Stimulated activated naive CD8-positive, alpha-beta T cell treated with anti-CD3 and anti-CD28 coated beads, Interleukin-15, Interleukin-2, amounts not matched to agents 100 U/mL and 50 U/mL, for 24 hours (primary cell): ENCODE data around the gene ATP9B.
A peak's percentile ranks its signal among the peaks of the same experiment; 100 is the strongest.
"Not testable (repeated sequence)": the region's sequence is repeated elsewhere in the genome, so short reads cannot be mapped to it uniquely, and the experiment has no call there.

Experiments used
- ATAC-seq: fragments of 150-1000 bp; cut with Tn5 transposase; one replicate; pipeline ENCODE4 v1.10.0; 2021
- DNase-seq: peaks from one replicate; pipeline ENCODE4 v3.0.0; 2021

ATP9B gene

DNA sequence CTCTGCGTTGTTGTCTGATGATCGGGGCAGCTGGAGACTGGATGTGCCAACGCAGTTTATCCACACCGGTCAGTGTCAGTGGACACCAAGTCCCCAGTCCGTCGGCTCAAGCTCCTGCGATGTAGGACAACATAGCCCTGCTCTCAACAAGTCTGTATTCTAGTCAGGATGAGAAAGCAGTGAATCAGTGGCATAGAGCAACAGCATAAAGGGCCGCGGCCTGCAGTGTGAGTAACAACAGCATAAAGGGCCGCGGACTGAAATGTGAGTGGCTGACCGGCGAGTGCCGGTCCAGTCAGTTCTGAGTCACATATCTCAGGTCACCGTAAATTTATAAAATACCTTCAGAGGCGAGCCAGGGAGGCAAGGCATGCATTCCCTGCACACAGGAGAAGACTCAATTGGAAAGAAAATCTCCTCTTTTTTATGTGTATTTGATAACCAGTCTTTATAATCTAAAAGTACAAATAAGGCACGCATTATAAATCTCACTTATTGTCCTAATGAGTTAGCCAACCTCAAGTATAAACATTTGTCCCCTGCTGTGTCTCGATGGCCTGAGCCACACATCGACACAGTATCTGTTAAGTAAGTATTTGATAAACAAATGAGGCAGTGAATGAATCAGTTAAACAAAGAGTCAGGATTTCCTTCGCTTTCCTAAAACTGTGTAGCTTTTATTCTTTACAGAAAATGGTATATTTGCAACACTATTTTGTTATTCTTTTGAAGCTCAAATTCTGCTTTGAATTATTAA lies 292.8 kb downstream of the ATP9B start:
- DNase-seq (no peak), ATAC-seq (no peak)

GRCh38 chr18:79365701-79366100 lies 296.5 kb downstream of the ATP9B start:
- no peak for DNase-seq
- ATAC-seq = no peak

DNA sequence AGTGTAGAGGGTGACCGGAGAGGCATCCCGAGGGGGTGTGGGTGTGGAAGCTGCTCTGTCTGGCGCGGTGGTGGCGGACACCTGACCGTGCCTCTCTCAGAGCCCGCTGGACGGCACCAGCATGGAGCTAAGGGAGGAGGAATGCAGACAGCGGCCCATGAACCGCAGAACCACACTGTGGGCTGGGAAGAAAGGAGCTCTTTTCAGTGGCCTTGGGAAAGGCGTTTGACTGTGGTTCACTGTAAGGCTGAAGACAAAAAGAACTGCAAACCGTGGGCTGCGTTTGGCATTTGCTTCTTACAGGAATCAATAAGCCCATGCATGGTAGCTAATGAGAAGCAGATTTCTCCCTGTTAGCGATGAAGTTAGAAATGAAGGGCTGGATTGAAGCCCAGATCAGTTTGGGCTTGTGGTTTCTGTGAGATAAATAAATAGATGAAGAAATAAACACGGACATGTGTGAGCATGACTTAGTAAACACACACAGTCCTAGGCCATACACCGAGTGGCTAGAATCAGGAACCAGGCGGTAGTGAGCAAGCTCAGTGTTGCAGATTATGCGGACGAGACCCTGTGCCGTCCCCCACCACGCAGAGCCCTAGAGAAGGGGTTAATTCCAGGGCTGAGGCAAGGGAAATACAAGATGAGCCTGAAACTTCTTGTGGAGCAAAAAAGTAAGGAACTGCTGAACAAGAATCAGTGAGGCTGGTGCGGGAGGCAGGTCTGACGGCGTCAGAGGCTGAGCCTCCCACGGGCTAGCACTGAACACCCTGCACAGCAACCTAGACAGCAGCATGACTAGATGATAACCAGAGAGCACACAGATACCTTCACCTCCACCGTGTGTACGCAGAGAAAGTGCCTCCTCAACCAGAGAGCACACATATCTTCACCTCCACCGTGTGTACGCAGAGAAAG lies 297.2 kb downstream of the ATP9B start:
- DNase-seq = no peak
- no peak for ATAC-seq

- DNase-seq = no peak
- no peak for ATAC-seq
These were observed 298.3 kb downstream of the ATP9B start for GRCh38 chr18:79367480-79367879.

DNA sequence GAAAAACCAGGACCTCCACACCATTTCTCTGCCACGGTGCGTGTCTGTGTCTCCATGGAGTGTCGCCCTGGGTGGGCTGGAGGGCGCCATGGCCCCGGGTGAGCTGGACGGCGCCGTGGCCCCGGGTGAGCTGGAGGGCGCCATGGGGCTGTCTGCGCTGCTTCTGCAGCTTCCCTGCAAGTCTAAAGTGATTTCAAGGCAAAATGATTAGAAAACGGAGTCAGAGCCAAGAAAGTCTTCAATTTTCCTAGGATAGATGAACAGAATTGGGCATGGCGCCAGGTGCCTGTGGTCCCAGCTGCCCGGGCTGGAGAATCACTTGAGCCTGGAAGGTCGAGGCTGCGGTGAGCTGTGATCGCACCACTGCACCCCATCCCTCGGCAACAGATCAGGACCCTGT lies 298.8 kb downstream of the ATP9B start:
- ATAC-seq (no peak), DNase-seq (no peak)

DNA sequence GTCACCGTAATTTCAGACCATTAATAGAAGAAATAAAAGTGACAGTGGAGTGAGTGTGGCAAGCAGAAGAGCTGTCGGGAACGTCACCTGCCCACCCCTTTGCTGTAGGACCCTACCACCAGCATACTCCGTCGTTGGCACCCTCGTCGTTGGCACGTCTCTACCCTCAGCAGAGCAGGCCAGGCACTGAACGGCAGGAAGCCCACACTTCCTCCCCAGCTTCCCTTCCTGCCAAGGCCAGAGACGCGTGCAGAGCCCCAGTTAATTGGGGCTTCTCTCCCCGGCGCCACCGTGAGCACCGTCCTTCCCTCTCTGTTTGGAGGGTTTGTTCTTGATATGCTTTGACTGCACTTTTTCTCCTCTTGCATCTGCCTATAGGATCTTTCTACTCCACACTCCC lies 299.5 kb downstream of the ATP9B start:
- no peak for DNase-seq
- ATAC-seq = no peak

DNA sequence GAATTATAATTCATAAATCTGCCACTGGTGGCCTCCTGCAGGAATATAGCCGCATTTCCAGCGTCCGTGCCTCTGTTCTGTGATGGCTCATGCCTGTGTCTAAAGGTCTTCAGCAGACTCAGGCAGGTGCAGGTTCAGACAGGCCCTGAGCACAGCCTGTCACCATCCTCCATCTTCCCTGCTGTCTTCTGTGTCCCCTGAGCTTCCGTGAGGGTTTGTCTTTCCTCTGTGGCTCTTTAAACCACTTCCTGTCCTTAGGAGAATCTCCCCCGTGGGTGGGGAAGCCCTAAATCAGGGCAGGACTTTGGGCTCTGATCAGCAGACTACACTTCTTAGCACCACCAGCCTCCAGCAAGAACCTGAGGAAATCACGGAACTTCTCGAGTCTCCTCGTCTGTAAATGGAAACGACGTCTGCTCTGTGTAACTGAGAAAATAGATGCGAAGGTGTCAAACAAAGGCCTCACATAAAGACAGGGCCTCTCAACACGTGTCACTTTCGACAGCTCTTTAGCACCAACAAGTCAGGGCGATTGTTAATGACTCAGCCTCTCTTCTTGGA lies 302.4 kb downstream of the ATP9B start:
- ATAC-seq (peak; percentile 79), DNase-seq (no peak)

DNA sequence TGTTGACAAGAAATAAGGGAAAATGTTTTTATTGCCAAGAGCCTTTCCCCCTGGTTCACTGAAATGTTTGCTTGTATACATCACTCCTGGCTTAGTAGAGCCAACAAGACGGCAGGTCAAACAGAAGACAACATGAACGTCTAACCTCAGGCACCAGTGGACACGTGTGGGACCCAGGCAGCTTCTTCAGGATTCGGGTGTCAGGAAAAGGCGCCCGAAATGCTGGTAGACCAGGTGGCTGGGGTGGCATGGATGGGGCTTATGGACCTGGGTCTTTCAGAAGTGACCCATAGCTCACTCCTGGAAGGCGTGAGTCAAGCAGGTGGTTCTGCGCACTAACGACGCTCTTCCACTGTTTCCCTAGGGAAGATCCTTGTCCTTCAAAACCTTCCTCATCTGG lies 303.3 kb downstream of the ATP9B start:
- DNase-seq = no peak
- no peak for ATAC-seq

DNA sequence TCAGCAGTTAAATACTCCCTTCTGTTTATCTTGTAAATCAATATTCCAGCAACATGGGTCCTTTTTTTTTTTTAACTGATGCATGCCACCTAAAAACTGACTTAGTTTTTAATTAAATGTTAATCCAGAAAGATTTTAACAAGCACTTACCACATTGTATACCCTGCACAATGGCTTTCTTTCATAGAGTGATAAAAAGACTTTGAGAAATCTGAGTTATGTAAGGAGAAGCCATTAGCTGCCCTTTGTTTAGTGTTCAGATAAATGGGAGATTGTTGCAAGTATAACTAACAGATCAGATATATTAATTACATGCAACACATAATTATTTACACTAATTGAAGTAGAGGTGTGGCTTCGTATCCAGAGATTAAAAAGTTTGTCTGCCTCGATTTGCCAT lies 303.8 kb downstream of the ATP9B start:
- DNase-seq (no peak), ATAC-seq (no peak)

DNA sequence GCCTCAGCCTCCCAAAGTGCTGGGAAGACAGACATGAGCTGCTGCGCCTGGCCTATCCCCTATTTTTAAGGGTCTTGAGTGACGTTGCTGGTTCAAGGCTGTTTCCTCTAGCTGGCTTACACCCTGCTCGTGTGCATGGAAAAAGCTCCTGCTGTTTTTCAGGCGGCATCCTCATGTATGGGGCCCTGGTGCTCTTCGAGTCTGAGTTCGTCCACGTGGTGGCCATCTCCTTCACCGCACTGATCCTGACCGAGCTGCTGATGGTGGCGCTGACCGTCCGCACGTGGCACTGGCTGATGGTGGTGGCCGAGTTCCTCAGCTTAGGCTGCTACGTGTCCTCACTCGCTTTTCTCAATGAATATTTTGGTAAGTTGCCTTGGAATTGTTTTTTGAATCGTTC lies 304.5 kb downstream of the ATP9B start:
- ATAC-seq (no peak), DNase-seq (no peak)

DNA sequence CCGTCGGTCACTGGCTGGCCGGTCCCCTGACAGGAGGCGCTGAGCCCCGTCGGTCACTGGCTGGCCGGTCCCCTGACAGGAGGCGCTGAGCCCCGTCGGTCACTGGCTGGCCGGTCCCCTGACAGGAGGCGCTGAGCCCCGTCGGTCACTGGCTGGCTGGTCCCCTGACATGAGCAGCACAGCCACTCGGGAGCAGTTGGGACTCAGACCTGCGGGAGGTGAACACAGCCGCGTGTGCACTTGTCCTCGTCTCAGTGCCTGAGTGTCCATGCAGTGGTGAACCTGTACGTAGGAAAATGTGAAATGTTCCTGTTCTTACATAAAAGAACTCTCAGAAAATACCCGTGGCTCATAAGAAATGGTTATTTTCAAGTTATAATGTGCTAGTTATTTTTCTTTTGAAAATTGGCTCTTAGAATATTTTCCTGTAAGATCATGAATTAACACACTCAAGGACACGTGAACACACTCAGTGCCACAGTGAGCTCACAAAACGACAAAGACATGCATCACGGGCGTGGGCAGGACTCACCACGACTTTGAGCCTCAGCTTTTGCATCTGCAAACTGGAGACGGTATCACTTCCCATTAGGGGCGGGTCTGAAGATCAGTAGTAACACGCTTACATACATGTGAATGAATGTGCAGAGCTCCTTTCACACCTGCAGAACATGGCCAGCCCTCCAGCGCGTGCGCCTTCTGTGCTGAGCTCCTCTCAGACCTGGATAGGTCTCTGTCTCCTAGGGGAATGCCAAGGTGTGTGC lies 305.4 kb downstream of the ATP9B start:
- no peak for DNase-seq
- no peak for ATAC-seq

DNA sequence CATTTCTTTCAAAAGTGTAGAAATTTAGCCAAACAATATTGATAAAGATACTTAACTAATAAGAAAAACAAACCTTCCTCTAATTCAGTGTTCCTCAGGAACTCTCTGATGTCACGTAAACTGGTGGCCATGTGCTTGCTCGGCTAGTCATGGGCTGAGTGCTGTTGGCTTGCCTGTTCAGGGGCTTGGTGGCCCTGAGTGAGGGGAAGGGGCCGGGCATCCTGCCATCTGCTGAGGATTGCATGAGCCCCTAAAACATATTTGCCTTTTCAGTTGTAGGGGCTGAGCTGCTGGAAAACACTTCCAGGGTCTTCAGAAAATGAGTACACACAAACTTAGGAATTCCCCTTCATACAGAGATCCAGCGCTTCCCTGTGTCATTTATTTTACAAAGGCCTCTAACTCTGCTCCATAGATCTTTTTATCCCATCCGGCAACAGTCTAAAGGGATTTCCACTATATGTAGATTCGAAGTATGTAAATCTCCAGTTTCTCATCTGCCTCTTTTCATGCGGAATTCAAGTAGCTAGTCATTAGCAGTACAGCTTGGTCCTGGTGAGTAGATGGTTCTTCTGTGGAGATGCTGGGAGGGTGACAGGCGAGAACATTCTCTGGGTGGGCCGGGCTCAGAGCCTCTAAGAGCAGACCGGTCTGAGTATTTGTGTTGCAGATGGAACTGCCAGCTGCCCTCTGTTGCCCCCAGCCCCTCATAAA lies 306.4 kb downstream of the ATP9B start:
- DNase-seq = no peak
- no peak for ATAC-seq

GRCh38 chr18:79376661-79377060 lies 307.5 kb downstream of the ATP9B start:
- DNase-seq, ATAC-seq: not testable (repeated sequence)

- ATAC-seq = no peak
- DNase-seq = no peak
These were observed 308.1 kb downstream of the ATP9B start for GRCh38 chr18:79377187-79377891.

DNA sequence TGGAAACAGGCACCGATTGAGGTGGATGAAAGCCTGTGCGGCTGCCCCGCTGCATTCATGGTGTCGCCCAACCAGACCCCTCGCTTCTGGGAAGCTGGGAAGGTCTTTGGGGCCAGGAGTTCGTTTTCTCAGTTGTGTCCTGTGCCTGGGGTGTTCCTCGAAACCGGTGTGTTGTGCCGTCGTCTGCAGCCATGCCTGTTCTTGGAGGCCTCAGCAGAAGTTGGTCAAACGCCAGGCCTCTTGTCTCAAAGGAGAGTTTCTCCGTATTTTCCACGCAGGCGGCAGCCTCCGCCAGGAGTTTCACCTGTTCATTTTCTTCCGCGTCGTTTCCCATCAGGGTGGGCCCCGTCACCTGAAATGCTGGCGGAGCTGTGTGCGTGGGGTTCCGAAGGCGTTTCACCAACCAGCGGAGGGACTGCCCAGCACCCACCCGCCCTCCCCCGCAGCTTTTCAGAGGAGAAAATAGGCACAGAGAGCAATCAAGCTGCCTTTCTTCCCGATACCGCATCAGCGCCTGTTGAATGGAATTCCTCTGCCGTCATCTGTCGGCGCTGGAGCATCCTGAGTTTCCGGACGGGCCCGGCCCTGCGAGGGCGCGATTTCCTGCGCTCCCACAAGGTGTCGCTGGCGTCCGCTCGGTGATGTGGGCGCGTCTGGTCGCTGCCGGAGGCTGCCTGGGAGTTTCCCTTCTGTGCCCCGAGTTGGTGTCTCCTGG lies 309.5 kb downstream of the ATP9B start:
- ATAC-seq (peak; percentile 80), DNase-seq (peak; percentile 88)

- no peak for DNase-seq
- ATAC-seq = no peak
These were observed 310.2 kb downstream of the ATP9B start for GRCh38 chr18:79379251-79379905.

- DNase-seq (no peak), ATAC-seq (no peak)
These were observed 311.0 kb downstream of the ATP9B start for GRCh38 chr18:79379931-79380815.
